ENCODE measurements around the gene ABCF2. TPM values are rescaled to one million over a fixed set of nuclear protein-coding genes. Genes with fewer than 3 reads are reported as not detected.

Gene ABCF2
- total and polyA plus RNA-seq, 2 of the 13 experiments (the other 11 are each of a cell fraction or from before 2014, with no cell fraction given): 16.3 to 42.5 TPM

DNA sequence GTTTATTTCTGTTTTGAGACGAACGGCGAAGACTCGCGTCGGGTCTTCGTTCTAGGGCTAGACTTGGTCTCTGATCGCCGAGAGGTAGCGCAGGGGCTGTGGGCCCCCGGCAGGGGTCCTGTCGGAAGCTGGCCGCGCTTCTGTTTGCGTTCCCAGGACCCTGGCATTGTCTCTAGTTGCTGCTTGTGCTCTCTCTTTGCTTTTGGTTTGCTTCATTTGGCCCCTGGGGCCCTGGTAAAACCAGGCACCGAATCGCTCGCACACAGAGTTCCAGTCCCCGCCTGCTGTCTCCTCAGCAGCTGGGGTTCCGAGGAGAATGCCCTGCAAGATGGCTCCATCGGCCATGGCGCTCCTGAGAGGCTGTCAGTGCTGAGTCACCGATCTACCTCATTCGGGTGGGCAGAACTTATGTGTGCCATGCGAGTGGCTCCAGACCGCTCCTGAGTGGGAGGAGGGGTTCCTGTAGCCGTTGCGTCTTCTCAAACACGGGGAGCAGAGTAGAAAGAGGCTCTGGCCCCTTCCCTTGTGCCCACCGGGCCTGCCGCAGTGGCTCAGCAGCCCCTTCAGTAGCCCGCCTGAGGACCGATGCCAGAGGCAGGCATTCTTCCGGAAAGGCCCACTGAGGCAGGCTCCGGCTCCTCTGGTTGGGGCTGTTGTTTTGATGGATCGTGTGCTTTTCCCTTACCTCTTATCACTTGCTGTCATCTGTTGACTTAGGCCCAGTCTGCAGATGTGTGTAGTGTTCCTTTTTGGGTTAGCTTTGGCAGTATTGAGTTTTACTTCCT, 6.1 kb upstream of the ABCF2 start (continued):
- TF ChIP-seq TBX2 (CRISPR knock-in tag; IDR thresholded peaks at IDR 0.05; ENCODE audit: borderline replicate concordance): peak; percentile 49; the same call in 1 of the 2 replicates
- no peak for TF ChIP-seq RNF2 (conservative IDR thresholded peaks at IDR 0.05; ENCODE audit: low read depth)
- TF ChIP-seq ZNF230 (CRISPR knock-in tag; IDR thresholded peaks at IDR 0.05): no peak
- TF ChIP-seq ZNF121 (CRISPR knock-in tag; IDR thresholded peaks at IDR 0.05): no peak
- TF ChIP-seq HDAC2 (CRISPR knock-in tag; IDR thresholded peaks at IDR 0.05): no peak
- TF ChIP-seq RBAK (CRISPR knock-in tag; IDR thresholded peaks at IDR 0.05): no peak
- TF ChIP-seq, protein P1, sequence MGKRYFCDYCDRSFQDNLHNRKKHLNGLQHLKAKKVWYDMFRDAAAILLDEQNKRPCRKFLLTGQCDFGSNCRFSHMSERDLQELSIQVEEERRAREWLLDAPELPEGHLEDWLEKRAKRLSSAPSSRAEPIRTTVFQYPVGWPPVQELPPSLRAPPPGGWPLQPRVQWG (CRISPR knock-in tag; IDR thresholded peaks at IDR 0.05; ENCODE audit: borderline replicate concordance, low read depth): no peak
- no peak; the same call in 1 of the 2 replicates for TF ChIP-seq ZKSCAN5 (CRISPR knock-in tag; IDR thresholded peaks at IDR 0.05)
- no peak for TF ChIP-seq BRCA1 (CRISPR knock-in tag; IDR thresholded peaks at IDR 0.05)
- no peak for TF ChIP-seq PRDM15 (CRISPR knock-in tag; IDR thresholded peaks at IDR 0.05)
- TF ChIP-seq HHEX (CRISPR knock-in tag; IDR thresholded peaks at IDR 0.05): no peak
- TF ChIP-seq MAFK (conservative IDR thresholded peaks at IDR 0.05 in 1 of 2, IDR thresholded peaks at IDR 0.05 in 1 of 2; ENCODE audit: low read length in 2 of 2): peak in 1 of 2 experiments; percentile 26; a peak in 1 of 4 replicates
- no peak for TF ChIP-seq ETV6 (CRISPR knock-in tag; conservative IDR thresholded peaks at IDR 0.05)
- TF ChIP-seq RNF219 (CRISPR knock-in tag; IDR thresholded peaks at IDR 0.05): no peak
- TF ChIP-seq REPIN1 (CRISPR knock-in tag; IDR thresholded peaks at IDR 0.05; ENCODE audit: borderline replicate concordance, low read depth): no peak
- peak; percentile 74; the same call in 1 of the 2 replicates for TF ChIP-seq NFE2L1 (CRISPR knock-in tag; IDR thresholded peaks at IDR 0.05; ENCODE audit: borderline replicate concordance)
- peak; percentile 77 for TF ChIP-seq YY1 (IDR thresholded peaks at IDR 0.05; ENCODE audit: insufficient read depth, insufficient replicate concordance, low read depth, low read length)
- TF ChIP-seq TBL1XR1 (IDR thresholded peaks at IDR 0.05; ENCODE audit: borderline replicate concordance, low read length, partially characterized antibody): no peak
- no peak for TF ChIP-seq YEATS4 (CRISPR knock-in tag; IDR thresholded peaks at IDR 0.05; ENCODE audit: borderline replicate concordance)
- TF ChIP-seq PBX2 (CRISPR knock-in tag; IDR thresholded peaks at IDR 0.05): no peak
